Endodermal cell (in vitro differentiated cells): ENCODE measurements around the gene GUCY1A1. TPM values are rescaled to one million over a fixed set of nuclear protein-coding genes. Genes with fewer than 3 reads are reported as not detected.

Experiments used
- DNase-seq: peaks from one replicate; pipeline ENCODE4 v3.0.0-alpha.2; 2017
- H3K27ac ChIP-seq: 2 replicates; pipeline ENCODE4 v1.5.1; 2013; ENCODE audit warnings: mild to moderate bottlenecking, low read depth, low read length, moderate library complexity
- H3K27me3 ChIP-seq: 2 replicates; pipeline ENCODE4 v1.6.1; 2013; ENCODE audit warnings: mild to moderate bottlenecking, low read length, moderate library complexity; ENCODE audit not compliant: insufficient read depth, control insufficient read depth, poor library complexity, severe bottlenecking
- H3K36me3 ChIP-seq: 2 replicates; pipeline ENCODE4 v1.7.0; 2013; ENCODE audit warnings: mild to moderate bottlenecking, low read length, moderate library complexity; ENCODE audit not compliant: control insufficient read depth, insufficient read depth
- H3K4me1 ChIP-seq: one replicate; pipeline ENCODE4 v1.7.0; 2013; ENCODE audit warnings: low read length; ENCODE audit not compliant: control insufficient read depth, insufficient read depth
- H3K4me3 ChIP-seq: 2 replicates; pipeline ENCODE4 v1.5.1; 2013; ENCODE audit warnings: mild to moderate bottlenecking, low read length, moderate library complexity
- H3K9ac ChIP-seq: 2 replicates; pipeline ENCODE4 v1.6.1; 2013; ENCODE audit warnings: mild to moderate bottlenecking, low read length, moderate library complexity; ENCODE audit not compliant: poor library complexity, severe bottlenecking; ENCODE audit errors: extremely low read depth
- H3K9me3 ChIP-seq: 2 replicates; pipeline ENCODE4 v1.6.1; 2013; ENCODE audit warnings: mild to moderate bottlenecking, low read length, moderate library complexity; ENCODE audit not compliant: control insufficient read depth
- H3K27ac Mint-ChIP-seq: 2 replicates; pipeline ENCODE4 v1.8.0; 2020; ENCODE audit warnings: mixed read lengths
- H3K27me3 Mint-ChIP-seq: 2 replicates; pipeline ENCODE4 v1.8.0; 2021; ENCODE audit warnings: mild to moderate bottlenecking, mixed read lengths; ENCODE audit not compliant: insufficient read depth
- H3K36me3 Mint-ChIP-seq: 2 replicates; pipeline ENCODE4 v1.8.0; 2020; ENCODE audit warnings: low read depth, mixed read lengths
- H3K4me1 Mint-ChIP-seq: 2 replicates; pipeline ENCODE4 v1.8.0; 2020; ENCODE audit warnings: mixed read lengths
- H3K4me3 Mint-ChIP-seq: 2 replicates; pipeline ENCODE4 v1.8.0; 2020; ENCODE audit warnings: mild to moderate bottlenecking, moderate library complexity, mixed read lengths
- H3K9me3 Mint-ChIP-seq: 2 replicates; pipeline ENCODE4 v1.8.0; 2020; ENCODE audit warnings: mild to moderate bottlenecking, mixed read lengths
- CTCF ChIP-seq: fragments of 200-600 bp; sonication (generic); conservative IDR thresholded peaks from 2 replicates; pipeline ENCODE4 v1.5.0; 2021; ENCODE audit warnings: antibody characterized with exemption, mild to moderate bottlenecking
- WGBS, 2 experiments: methylation state at CpG; one replicate each; pipeline versions ENCODE4 v1.1.5 to v1.1.7; 2013; ENCODE audit warnings: missing lambda C conversion rate in 2 of 2, mixed read lengths in 1 of 2; ENCODE audit not compliant: insufficient coverage in 1 of 2, insufficient read length in 1 of 2; 5-methylcytosine and 5-hydroxymethylcytosine counted together
- total RNA-seq, 2 donors: library from RNA; stranded (reverse); fragmentation: NEBNext Ultra II Directional in 1 of 2; extraction: Animal tissue kit (Norgen Biotek cat#: 25700) in 1 of 2; gene quantifications; 2 replicates in 1 of 2; 3 replicates in 1 of 2; pipeline ENCODE4 v1.2.1, GENCODE V29; 2021

The GUCY1A1 gene
- total RNA-seq, 2 donors from 2014 or later: 0.58 to 1.1 TPM

GRCh38 chr4:155694100-155694785, 27.6 kb downstream of the GUCY1A1 start:
- Histone ChIP-seq H3K4me3 (no peak overlapping the region), H3K27ac (no peak overlapping the region), H3K36me3 (no peaks in the 10 kb centered on the region), H3K9ac (no peak overlapping the region), H3K27me3 (no peaks in the 10 kb centered on the region), H3K4me1 (no peaks in the 10 kb centered on the region), H3K9me3 (no peaks in the 10 kb centered on the region)
- Mint-ChIP-seq H3K9me3 (no peaks in the 10 kb centered on the region), H3K27ac (no peak overlapping the region), H3K36me3 (no peaks in the 10 kb centered on the region), H3K27me3 (peaks cover 4% of the 10 kb centered on the region), H3K4me1 (peaks cover 7% of the 10 kb centered on the region), H3K4me3 (no peak overlapping the region)
- WGBS, 2 experiments: 79% methylated on average over 1 of the region's 2 CpGs; no CpG with 5 or more reads in 1 of the 2 experiments
- DNase-seq: no peak
- TF ChIP-seq CTCF: no peak

- H3K9ac ChIP-seq: no peak overlapping the region
- Mint-ChIP-seq H3K4me1 (peaks cover 7% of the 10 kb centered on the region), H3K27me3 (peaks cover 4% of the 10 kb centered on the region), H3K36me3 (no peaks in the 10 kb centered on the region), H3K27ac (no peak overlapping the region), H3K4me3 (no peak overlapping the region), H3K9me3 (no peaks in the 10 kb centered on the region)
- no peaks in the 10 kb centered on the region for H3K36me3 ChIP-seq
- no peak for DNase-seq
- H3K4me3 ChIP-seq: no peak overlapping the region
- H3K9me3 ChIP-seq: no peaks in the 10 kb centered on the region
- no peak for TF ChIP-seq CTCF
- no peaks in the 10 kb centered on the region for H3K27me3 ChIP-seq
- no peak overlapping the region for H3K27ac ChIP-seq
- H3K4me1 ChIP-seq: no peaks in the 10 kb centered on the region
- WGBS, 2 experiments: 80 to 97% methylated on average over 1 of the region's 1 CpG
Observed at GRCh38 chr4:155696226-155696625, 29.6 kb downstream of the GUCY1A1 start.

- Histone ChIP-seq H3K4me1 (no peaks in the 10 kb centered on the region), H3K9me3 (no peaks in the 10 kb centered on the region), H3K36me3 (no peaks in the 10 kb centered on the region), H3K27ac (no peak overlapping the region), H3K4me3 (no peak overlapping the region), H3K9ac (no peak overlapping the region), H3K27me3 (no peaks in the 10 kb centered on the region)
- DNase-seq: no peak
- Mint-ChIP-seq H3K4me1 (peaks cover 7% of the 10 kb centered on the region), H3K27ac (no peak overlapping the region), H3K4me3 (no peak overlapping the region), H3K27me3 (peaks cover 4% of the 10 kb centered on the region), H3K36me3 (no peaks in the 10 kb centered on the region), H3K9me3 (no peaks in the 10 kb centered on the region)
- no peak for TF ChIP-seq CTCF
- WGBS, 2 experiments: 84 to 91% methylated on average over 4 to 6 of the region's 6 CpGs
Observed at GRCh38 chr4:155696726-155697125, 30.1 kb downstream of the GUCY1A1 start.
